HG03571 (cell line): ENCODE data around the gene LEMD2.
"Not testable (repeated sequence)": the region's sequence is repeated elsewhere in the genome, so short reads cannot be mapped to it uniquely, and the experiment has no call there.

Source experiments
- ATAC-seq: cut with Tn5 transposase; IDR thresholded peaks from one replicate; pipeline ENCODE4 v1.9.1; 2021; ENCODE audit not compliant: unreplicated experiment

LEMD2 gene

DNA sequence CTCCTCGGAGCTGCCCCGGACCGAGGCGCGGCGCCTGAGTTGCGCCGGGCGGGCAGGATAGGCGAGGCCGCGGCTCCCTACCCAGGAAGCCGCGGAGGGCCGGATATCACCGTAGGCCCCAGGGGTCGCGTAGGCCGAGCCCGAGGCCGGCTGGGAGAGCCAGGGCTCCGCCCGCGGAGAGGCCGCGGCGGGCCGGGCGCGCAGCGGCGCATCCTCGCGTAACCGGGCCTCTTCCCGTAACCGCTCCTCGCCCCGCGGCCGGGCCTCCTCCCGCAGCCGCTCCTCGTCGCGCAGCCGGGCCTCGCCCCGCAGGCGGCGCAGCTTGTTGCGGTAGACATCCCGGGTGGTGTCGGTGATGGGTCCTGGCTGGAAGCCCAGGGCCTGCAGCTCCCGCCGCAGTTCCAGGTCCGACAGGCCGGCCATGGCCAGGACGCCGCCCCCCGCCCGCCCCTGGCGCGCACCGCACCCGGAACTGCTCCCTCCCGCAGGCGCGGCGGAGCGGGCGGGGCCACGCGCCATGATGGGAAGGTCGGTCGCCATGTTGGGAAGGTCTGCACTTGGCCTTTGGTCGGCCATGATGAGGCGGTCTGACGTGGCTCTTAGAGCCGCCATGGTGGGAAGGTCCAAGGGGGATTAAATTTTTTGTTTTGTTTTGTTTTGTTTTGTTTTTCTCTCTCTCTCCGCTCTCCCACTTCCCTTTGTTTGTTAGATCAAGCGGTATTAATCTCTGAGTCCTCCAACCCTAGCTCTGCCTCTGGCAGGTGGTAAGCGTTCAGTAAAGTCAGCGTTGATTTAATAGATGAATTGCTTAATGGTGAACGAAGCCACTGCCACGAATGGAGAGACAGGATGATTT lies at the start of gene LEMD2:
Gene LEMD2, minus strand, starts transcription at position 437 of the 856 bp plus-strand sequence. Its CDS starts 14 bp downstream, at position 423.
- ATAC-seq: peak; percentile 88

DNA sequence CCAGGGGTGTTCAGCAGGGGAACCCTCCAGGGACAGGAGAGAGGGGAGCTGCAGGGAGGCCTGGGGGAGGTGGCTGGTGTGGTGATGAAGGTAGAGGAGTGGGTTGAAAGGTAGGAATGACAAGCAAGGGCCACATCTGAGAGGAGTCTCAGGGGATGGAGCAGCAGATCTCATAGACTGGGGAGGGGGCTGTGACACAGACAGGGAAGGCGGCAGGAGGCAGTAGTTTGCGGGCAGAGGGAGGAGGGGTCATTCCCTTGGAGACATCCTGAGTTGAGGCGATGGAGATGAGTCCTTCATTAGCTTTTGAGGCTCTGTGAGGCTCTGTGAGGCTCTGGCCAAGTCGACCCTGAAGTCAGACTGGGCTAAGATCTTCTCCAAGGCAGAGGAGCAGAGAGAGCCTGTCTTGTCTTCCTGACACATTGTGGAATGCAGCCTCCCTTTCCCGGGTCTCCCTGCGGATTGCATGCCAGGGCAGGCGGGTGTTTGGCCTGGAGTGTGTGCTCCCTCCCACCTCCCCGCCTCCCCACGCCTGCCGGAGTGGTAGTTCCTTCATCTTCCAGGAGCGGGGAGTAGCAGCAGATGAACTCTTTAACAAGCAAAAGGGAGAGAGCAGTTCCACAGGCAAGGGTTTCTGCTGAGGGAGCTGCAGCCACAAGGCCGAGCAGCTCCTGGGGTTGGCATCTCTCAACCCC lies 49.2 kb upstream of the LEMD2 start:
- ATAC-seq: no peak

DNA sequence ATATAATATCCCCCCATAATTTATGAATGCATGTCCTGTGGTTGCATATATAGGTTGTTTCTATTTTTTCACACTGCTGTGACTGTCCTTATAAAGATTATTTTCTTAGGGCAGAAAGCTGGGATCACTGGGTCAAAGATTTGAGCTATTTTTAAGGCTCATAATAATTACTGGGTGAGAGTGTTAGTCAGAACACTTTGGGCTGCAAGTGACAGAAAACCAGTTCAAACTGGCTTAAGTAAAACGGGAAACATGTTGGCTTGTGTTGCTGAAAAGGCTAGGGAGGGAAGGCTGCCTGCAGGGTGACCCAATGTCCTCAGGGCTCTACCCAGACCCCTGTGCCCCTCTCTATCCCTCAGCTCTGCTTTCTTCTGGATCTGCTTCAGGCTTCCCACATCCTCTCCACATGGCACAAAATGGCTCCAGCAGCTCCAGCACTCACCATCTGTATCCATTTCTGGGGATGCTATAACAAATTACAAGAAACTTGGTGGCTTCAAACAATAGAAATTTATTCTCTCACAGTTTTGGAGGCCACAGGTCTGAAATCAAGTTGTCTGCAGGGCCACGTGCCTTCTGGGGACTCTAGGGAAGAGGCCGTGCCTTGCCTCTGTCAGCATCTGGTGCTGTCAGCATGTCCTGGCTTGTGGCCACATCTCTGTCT lies 48.0 kb upstream of the LEMD2 start:
- no peak for ATAC-seq

DNA sequence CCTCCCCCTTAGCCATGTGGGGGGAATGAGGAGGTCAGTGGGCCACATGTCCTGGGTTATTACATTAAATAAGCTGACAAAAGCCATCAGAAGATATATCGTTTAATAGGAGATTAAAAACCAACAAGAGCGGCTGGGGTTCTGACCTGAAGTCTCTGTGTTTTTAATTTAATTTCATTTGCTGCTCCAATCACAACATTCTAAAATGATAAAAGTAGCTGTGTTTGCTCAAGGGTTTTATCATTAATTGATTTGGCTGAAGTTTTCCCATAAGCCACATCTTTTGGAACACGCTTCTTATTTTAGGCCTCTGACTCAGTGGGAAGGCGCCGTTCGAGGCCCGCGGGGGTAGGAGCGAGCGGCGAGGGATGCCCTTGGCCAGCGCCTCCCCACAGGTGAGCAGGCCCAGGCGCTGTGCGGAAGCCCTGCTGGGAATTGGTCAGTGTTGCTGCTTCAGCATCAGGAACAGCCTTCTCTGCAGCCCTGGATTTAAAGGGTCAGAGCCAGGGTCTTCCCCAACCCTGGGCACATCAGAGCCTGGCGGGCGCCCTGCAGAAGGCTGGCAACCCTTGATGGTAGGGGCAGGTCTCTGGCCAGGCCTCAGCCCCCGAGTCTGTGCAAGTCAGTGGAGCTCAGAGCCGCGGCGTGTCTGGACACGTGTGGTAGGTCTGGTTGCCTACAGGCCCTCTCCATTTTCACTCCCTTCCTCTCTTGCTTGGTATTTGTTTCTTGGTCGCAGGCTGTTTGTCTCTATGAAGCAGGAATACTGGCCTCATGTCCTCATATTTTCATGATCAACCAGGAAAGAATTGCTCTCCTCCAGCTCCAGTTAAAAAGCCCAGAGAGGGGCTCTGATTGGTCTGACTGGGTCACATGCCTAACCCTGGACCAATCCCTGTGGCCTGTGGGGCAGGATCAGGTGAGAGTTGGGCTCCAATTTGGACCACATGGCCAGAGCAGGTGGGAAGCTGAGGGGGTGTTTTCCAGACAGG lies 45.8 kb upstream of the LEMD2 start:
- ATAC-seq: no peak

DNA sequence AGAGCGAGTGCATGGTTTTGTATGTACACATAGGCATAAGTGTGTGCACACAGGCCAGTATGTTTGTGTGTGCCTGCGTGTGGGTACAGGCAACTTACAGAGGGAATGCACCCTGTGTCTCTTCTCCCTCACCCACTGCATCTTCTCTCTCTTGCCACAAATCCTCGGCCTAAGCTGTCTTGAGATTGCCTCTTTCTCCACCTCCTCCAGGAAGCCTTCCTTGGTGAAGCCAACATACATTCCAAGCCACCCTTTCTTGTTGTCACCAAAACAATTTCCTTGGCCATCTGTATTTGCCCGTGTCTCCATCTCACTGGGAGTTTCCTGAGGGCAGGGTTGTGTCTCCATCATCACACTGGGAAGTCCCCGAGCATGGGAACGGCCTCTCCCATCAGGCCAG lies 44.7 kb upstream of the LEMD2 start:
- no peak for ATAC-seq

DNA sequence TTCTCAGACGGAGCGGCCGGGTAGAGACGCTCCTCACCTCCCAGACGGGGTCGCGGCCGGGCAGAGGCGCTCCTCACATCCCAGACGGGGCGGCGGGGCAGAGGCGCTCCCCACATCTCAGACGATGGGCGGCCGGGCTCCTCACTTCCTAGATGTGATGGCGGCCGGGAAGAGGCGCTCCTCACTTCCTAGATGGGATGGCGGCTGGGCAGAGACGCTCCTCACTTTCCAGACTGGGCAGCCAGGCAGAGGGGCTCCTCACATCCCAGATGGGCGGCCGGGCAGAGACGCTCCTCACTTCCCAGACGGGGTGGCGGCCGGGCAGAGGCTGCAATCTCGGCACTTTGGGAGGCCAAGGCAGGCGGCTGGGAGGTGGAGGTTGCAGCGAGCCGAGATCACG lies 43.9 kb upstream of the LEMD2 start:
- ATAC-seq: not testable (repeated sequence)

DNA sequence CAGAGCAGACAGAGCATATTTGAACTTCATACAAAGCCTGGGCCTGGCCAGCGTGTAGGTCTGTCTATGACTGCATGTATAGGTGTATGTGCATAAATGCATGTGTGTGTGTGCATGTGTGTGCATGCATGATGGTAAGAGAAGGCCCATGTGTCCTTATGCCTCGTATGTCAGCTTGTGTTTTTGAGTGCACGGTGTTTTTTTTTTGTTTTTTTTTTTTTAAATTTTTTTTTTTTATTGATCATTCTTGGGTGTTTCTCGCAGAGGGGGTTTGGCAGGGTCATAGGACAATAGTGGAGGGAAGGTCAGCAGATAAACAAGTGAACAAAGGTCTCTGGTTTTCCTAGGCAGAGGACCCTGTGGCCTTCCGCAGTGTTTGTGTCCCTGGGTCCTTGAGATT lies 42.8 kb upstream of the LEMD2 start:
- not testable (repeated sequence) for ATAC-seq

DNA sequence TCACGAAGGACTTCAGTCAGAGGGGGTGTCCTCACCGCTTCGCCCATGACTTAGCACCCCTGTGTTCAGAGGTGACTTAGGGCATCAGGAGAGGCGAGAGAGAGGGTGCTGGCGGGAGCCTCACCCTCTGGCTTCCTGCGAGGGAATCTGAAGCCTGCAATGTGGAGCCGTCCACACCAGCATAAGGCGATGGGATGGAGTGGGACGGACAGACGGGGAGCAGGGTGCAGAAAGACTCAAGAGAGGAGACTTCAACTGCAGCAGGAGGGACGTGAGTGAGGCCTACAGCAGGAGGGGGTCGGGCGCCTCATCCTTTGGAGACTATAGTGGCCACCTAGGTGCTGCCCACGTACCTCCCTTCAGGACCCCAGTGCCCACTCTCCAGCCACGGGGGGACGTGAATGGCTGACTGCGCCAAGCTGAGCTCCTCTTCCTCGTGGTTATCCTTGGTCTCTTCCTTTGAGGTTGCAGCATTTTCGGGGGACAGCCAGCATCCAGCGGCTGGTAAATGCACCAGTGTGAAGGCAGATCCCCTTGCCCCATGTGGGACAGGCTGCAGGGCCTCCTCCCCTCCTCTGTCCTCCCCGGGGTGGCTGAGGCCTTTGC lies 41.8 kb upstream of the LEMD2 start:
- ATAC-seq: no peak

DNA sequence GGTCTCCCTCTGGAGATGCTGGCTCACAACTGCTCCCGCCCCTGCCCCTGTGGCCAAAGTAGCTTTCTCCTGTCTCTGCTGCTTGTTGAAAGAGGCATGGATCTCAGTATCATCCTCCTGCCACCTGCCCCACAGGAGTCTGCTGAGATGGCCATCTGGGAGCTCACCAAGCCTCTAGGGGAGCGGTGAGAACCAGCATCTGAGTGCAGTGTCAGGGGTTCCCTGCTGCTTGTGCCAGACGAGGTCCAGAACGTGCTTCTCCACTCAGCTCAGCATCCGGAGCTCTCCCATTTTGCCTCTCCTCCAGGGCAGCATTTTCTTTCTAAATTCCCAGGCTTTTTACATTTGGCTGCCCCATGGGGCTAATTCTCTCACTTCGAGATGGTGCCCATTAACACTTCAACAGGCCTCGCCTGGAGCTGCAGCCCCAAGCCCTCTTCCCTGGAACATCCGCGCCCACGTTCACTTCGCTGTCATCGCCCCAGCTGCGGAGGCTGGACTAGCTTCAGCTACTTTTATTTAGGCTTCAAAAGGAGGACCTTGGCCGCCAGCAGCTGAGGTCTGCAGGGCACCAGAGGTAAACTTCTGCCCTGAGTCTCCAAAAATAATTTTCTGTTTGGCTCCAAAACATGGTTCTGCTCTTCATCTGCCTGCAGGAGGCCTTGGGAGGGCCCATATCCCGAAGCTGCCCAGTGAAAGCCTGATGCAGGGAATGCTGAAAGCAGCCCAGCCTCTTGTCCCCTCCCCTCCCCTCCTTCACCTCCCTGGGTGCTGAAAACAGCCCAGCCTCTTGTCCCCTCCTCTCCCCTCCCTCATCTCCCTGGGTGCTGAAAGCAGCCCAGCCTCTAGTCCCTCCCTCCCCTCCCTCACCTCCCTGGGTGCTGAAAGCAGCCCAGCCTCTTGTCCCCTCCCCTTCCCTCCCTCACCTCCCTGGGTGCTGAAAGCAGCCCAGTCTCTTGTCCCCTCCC lies 40.1 kb upstream of the LEMD2 start:
- ATAC-seq: no peak

DNA sequence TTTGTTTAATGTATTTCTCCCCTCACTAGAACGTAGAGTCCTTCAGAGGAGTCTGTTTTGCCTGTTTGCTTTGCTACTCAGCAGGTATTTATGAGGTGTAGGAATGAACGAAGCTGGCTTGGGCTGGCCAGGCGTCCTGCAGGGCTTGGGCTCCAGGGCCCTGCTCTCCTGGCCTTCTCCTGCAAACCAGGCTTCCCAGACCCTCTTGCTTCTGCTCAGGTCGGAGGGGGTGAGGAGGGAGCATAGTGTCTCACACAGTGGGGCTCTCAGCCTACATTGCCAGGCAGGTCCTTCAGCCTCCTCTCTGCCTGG lies 39.5 kb upstream of the LEMD2 start:
- ATAC-seq: no peak

DNA sequence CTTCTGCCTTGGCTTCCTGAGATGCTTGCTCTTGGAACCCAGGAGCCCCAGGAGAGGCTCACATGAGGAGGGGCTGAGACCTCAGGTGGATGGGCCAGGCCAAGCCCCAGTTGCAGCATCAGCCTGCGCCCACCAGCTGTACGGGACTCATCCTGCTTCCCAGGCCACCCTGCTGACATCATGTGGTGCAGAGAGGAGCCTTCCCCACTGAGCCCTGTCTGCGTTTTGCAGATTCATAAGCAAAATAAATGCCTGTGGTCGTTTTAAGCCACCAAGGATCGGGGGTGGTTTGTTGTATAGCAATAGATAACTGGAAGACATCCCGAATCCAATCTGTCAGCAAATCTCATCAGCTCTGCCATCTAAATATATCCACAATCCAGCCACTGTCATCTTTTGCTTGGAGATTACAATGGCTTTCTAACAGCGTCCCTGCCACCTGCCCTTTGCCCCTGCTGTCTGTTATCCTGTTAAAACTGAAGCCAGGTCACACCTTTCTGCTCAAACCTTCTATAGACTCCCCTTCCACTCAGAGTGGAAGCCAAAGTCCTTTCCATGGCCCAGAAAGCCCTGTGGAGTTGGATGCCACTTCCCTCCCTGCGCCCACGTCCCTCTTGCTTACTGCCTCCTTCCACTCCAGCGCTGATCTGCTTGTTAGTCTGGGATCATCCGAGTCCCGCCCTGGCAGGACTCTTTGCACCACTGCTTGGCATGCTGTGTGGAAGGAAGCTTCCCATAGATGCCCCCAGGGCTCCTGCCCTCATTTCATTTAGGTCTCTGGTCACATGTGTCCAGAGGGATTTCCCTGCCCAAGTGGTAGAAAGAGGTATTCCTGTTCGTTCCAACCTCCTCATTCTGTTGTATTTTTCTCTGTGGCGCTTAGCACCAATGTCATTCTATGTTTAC lies 38.9 kb upstream of the LEMD2 start:
- ATAC-seq: no peak

DNA sequence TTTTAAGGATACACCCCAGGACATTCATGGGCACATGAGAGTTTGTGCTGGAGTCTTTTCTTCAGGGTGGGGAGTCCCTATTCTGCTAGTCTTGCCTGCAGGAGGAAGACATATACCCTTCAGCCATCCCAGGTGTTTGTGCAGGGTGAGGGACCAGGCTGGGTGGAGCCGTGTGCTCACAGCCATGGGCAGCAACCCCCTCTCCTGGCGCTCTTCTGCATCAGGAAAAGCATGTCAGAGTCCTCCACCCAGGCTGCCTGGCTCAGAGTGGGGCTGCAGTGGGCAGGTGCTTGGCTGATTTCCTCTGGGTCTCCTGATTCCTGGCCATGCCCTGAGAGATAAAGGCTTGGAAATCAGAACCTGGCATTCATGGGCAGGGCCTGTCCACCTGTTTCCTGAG lies 37.6 kb upstream of the LEMD2 start:
- ATAC-seq: no peak

DNA sequence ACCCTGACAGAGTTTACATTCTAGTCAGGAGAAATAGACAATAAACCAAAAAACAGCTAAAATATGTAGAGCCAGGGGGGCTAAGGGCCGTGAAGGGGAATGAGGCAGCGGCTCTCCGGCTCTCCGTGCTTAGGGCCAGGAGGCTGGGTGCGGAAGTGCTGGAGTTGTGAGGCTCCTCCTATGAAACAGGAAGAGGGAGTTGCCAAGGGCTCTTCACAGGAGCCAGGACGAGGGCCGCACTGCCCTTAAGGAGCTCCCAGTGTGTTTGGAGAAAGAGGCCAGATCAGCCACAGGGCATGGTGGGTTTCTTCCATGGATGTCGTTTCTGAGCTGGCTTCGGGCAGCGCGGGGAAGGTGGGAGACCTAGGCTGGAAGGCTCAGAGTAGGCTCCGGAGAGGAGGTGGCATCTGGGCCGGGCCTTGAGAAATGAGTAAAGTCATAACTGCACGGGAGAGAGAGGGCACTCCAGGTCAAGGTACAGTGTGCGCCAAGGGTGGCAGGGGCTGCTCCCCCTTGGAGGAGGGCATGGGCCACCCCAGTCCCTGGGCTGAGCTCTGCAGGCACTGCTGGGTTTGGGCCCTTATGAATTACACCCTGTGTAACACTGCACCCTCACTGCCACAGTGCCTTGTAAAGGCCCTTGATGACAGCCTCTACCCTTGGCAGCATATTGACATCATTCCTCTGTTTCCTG lies 35.7 kb upstream of the LEMD2 start:
- ATAC-seq: no peak

DNA sequence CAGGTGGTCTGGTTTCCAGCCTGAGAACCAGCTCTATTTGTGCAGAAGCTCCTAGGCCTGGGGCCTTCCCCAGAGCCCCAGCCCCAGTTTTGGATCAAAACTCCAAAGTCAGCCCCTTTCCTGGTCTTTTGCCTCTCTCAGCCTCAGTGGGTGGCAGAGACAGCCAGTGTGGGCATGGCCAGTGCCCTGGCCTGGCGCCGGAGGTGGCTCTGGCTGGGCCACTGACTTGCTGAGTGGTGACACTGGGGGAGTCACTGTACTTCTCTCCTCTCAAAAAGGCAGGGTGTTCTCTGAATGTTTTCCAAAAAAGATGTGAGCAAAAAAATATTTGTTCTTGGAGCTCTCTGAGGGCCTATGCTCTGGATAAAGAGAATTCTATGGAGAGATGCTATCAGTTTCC lies 34.9 kb upstream of the LEMD2 start:
- ATAC-seq: no peak

DNA sequence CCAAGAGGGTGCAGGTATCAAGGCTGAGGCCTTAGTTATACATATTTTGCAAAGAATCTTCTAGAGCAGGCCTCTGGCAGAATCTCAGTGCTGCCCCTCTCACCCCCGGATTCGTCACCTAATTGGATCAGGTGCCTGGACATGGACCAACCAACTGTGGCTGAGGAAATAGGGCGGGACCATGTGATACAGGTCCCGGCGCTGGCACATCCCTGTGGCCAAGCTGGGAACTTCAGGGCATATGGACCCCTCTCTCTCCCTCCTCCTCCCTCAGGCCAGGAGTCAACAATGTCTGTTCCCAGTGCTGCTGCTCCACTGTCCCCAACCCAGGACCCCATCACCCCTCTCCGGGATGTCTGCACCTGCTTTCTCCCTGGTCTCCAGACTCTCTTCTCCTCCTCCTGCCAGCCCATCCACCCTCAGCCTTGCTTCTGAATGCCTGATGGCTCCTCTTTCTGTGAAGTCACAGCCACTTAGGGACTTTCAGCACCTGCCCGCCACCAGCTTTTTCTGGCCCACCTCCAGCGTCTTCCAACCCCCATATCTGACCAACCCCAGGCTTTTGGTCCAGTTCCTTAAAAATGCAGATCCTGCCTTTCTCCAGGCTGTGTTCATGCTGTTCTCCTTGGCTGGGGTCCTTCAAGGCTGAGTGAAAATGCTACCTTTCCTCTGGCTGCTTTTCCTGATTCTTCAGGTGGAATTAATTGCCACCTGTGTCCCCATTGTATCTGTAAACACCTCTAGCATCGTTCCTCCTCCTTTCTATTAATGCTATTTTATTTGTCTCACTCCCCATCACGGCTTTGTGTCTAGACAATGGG lies 33.9 kb upstream of the LEMD2 start:
- ATAC-seq: no peak

DNA sequence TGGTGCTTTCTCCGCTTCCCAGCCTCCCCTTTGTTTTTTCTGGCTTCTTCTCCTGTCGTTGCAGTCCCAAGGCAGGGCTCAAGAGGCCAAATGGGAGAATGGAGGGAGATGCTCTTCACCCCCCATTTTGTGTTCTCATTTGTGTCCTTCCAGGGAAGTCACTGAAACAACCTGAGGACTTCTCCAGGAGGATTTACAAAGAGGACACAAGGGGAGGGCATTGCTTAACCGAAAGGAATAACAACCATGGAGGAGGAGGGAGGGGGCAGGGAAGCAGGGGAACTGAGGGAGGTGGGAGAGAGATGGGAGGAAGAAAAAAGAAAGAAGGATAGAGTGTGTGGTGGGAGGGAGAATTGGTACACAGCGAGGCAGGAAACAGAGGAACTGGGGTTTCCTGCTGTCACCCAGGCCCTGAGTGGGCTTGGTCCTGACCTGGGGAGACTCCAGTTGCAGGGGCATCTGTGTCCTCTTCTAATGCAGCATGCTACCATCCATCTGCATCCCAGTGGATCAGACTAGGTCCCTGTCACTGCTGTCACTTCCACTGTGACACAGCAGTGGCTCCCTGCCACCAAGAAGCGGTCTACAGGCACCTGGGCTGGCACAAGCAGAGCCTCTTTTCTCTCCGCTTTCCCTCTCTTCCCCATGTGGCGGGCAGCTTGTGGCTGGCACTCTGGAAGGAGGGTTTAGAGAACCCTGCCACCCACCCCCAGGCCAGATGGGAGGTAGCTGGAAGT lies 32.0 kb upstream of the LEMD2 start:
- ATAC-seq: no peak
